HG02884 (cell line): Measurements from ENCODE around the gene NANOG.
"Not testable (repeated sequence)": the region's sequence is repeated elsewhere in the genome, so short reads cannot be mapped to it uniquely, and the experiment has no call there.

Experiments used
- ATAC-seq: cut with Tn5 transposase; IDR thresholded peaks from one replicate; pipeline ENCODE4 v1.9.1; 2021; ENCODE audit warnings: mild to moderate bottlenecking, moderate library complexity; ENCODE audit not compliant: unreplicated experiment

The NANOG gene

DNA sequence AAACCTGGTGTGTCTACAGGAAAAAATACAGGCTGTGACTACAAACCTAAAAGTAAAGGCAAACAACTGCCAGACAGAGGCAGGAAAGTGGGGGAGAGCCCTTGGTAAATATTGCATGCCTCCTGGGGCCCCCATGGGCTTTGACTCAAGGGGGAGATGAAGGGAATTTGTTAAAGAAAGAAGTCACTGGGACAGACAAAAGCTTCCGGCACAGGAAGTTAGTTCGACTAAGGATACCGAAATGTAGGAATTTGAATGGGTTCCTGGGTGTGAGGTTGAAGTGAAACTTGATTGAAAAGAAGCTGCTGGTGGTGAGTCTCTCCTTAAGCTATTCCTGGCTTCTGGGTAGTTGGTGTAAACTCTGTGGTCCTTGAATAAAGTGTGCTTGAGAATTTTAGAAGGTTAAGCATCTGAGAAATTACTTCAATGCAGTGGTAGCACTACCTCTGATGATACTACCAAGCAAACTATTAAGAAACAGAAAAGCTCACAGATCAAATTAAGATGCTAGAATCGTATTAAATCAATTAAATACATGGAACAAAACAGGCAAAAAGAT lies 9.6 kb downstream of the NANOG start:
- ATAC-seq = not testable (repeated sequence)

DNA sequence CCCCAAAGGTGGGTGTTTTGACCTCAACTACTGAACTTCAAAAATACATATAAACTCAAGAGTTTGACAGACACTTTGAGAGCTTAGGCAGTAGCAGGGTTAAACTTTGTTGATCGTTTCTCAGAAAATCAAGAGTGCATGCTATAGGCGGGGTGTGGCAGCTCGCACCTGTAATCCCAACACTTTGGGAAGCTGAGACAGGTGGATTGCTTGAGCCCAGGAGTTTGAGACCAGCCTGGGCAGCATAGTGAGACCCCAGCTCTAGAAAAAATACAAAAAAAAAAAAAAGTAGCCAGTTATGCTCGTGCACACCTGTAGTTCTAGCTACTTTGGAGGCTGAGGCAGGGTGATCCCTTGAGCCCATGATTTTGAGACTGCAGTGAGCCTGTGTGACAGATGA lies 12.3 kb downstream of the NANOG start:
- no peak for ATAC-seq

DNA sequence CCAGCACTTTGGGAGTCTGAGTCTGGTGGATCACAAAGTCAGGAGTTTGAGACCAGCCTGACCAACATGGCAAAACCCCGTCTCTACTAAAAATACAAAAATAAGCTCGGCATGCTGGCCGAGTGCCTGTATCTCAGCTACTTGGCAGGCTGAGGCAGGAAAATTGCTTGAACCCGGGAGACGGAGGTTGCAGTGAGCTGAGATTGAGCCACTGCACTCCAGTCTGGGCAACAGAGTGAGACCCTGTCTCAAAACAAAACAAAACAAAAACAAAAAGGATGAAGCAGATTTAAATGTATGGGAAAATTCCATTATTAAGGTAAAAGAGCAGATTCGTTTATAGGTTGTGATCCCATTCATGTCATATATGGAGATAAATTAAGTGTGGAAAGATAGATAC lies 17.1 kb downstream of the NANOG start:
- ATAC-seq = not testable (repeated sequence)

DNA sequence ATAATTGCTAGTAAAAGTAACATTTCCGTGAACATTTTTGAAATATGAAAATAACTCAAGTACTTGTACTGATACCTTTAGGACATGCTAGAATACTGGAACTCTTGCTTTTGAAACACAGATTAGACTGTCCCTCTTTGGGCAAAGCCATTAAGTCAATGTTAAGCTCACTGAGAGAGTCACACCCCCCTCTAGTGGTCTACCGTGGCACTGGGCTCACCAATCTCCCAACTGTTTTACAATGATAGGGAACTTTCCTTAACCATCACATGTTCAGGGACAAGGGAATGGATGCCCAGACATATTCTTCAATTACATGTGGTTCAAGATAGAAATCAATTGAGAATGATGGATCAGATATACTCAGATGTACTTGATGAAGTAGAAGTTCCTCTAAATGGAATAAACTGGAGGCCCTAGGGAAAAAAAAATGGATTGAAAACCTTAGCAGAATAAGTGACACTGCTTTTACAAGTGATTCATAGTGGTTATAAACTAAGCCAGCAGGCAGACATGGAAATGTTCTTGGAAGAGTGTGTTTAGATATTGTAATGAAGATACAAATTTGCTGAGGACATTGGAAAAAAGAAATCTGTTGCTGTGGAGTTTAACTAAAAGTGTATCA lies 17.8 kb downstream of the NANOG start:
- ATAC-seq = no peak

DNA sequence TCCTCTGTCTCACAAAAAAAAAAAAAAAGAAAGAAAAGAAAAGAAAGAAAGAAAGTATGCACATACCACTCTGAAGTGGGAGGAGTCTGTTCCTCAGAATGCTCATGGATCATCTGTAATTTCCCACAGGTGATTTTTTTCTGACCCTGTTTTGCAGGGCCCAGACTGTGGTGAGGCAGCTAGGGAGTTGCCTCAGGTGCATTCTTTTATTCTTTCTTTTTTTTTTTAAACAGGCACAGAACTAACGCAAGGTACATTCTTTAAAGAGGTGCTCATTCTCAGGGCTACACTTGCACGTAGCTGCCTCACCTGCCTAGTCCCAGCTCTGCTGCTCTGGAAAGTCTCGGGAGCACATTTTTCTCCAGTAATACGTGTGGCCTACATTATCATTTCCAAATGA lies 36.6 kb downstream of the NANOG start:
- not testable (repeated sequence) for ATAC-seq

DNA sequence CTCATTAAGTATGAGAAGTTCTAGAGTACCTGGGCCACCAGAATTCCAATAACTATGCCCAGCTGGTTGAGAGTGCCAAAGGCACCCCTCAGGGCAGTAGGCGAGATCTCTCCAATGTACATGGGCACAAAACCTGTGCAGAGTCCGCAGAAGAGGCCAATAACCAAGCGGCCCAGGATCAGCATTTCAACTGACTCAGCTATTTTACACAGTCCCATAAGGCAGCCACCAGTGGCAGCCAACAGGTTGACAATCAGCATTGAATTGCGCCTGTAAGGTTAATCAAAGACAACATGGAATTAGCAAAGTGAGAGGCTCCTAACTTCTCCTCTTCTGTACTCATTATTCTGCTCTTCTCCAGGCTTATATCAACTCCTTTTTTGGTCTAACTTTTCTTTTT lies 40.5 kb downstream of the NANOG start:
- ATAC-seq = not testable (repeated sequence)

DNA sequence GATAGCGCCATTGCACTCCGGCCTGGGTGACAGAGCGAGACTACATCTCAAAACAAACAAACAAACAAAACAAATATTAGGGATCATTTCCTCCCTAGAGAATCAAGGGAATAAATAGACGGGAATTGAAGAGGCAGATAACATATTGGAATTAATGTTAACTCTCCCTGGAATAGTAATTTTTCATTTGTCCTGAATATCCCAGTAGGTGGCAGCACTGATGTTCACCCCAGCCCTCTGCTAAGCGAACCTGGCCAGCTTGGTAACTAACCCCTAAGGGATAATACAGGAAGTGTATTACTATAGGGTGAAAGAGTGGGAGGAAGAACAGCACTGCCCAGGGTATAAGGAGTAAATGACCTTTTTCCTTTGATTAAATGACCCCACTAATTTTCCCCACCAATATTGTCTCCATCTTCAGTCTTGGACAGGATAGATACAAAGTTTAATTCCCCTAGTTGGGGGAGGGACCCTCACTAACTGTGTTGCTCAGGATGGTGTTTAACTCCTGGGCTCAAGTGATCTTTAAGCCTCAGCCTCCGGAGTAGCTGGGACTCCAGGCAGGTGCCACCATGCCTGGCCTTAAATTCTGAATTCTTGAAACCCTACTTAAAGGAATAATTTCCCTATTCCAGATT lies 43.0 kb downstream of the NANOG start:
- no peak for ATAC-seq

DNA sequence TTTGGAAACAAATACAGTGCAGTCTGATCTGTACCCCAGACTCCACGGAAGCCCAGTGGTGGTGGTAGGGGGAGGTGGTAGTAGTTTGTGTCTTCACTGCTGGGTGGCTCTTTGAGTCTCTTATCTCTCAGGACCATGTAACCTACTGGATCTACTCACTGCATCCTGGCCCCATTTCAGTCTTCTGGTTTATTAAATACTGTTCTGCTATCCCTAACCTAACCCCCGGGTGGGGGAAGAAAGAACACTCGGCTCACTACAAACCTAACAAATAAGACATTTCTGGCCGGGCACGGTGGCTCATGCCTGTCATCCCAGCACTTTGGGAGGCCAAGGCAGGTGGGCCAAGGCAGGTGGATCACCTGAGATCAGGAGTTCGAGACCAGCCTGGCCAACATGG lies 44.0 kb downstream of the NANOG start:
- ATAC-seq = not testable (repeated sequence)

DNA sequence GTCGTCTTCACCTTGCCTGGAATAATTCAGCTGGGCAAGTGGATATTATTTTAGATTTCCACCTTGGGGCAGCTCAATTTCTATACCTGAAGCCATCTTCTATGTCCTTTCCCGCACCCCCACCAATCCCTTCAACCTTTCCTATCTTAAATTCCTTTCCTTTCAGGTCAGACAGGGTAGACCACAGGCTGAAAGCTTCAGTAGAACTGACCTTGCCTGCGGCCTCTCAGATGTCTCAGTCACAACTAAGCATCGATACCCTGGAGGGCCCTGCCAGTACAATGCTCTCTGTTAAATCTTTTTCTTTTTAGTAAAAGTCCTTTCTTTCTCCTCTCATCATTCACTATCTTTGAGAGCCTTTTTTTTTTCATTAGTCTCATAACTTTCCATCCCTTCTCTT lies 44.6 kb downstream of the NANOG start:
- ATAC-seq = no peak

DNA sequence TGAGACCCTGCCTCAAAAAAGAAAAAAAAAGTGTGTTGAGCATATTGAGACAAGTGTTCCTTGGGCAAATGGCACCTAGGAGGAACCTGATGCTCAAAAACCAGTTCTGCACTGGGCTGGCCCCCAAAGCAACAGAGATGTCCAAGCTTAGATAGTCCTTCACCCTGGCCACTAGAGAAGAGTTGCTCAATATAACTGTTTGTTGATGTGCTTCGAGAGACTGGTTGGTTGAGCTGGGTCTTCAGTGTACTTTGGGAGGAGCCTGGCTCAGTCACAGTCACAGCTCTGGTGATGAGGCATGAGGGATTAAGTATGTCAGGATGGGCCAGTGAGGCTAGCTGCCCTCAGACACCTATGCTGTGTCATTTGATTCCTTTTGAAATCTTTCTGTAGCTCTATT lies 45.5 kb downstream of the NANOG start:
- ATAC-seq = no peak

DNA sequence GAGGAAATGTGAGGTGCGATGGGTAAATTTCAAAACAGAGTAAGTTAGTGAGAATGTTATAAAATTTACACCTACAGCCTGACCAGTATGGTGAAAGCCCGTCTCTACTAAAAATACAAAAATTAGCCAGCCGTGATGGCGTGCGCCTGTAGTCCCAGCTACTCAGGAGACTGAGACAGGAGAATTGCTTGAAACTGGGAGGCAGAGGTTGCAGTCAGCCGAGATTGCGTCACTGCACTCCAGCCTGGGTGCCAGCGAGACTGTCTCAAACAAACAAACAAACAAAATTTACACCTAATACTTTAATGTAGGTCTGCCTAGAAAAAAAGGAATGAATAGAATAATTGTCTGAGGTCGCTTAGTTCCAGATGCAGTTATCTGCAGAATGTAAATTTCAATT lies 45.9 kb downstream of the NANOG start:
- no peak for ATAC-seq

DNA sequence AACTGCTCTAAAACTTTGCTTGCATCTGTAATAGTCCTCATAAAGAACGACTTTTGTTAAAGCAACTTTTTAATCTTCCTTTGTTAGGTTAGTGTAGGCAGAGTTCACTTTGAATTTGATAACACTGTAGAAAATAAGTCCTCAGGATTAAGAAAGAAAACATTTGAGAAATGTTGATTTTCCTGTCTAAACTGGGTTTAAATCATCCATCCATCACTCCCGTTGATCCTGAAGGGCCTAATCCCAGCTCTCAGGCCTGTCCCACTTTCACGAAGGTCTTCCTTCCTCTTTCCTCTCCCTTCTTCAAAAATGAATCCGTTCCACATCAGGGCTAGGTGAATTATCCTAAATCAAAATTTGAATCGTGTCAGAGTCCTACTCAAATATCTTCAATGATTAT lies 46.6 kb downstream of the NANOG start:
- no peak for ATAC-seq

DNA sequence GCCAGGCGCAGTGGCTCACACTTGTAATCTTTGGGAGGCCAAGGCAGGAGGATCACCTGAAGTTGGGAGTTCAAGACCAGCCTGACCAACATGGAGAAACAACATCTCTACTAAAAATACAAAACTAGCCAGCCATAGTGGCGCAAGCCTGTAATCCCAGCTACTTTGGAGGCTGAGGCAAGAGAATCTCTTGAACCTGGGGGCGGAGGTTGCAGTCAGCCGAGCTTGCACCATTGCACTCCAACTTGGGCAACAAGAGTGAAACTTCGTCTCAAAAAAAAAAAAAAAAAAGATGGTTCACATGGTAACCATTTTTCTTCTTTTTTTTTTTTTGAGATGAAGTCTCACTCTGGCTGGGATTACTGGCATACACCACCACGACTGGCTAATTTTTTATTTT lies 48.2 kb downstream of the NANOG start:
- no peak for ATAC-seq

DNA sequence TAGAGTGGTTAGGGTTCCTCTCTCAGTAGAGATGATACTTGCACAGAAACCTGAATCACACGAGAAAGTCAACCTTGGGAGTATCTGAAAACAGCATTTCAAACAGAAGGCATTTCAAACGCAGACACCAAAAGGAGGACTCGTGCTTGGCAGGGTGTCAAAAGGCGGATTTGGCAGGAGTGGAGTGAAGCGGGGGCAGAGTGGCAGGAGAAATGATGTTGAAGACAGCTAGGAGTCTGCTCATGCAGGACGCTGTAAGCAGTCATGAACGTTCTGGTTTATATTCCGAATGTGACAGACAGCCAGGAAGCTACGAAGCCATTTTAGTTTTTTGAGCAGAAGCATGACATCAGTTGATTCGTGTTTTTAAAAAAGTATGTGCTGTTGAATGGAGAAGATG lies 50.0 kb downstream of the NANOG start:
- not testable (repeated sequence) for ATAC-seq

DNA sequence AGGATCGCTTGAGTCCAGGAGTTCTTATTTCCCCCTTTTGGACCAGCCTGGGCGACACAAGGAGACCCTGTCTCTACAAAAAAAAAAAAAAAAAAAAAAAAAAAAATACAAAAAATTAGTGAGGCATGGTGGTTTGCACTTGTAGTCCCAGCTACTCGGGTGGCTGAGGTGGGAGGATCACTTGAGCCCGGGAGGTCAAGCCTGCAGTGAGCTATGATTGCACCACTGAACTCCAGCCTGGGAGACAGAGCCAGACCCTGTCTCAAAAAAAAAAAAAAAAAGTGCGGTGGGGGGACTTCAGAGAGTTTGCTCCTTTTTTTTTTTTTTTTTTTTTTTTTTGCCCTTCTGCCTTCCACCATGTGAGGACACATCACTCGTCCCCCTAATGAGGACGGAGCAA lies 50.6 kb downstream of the NANOG start:
- ATAC-seq = not testable (repeated sequence)

DNA sequence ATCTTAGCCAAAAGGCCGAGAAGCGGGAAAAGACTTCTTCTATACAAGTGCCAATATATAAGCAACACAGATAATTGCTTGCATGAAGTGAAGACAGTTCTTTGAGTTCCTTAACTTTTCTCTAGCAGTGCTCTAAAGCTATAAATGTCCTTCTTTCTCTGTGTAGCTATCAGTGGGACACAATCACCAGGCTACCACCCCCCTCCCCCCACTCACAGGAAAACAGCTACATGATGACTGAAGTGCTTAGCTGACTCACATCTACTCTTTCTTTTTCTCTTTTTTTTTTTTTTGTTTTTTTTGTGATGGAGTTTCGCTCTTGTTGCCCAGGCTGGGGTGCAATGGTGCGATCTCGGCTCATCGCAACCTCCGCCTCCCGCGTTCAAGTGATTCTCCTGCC lies 53.2 kb downstream of the NANOG start:
- ATAC-seq = not testable (repeated sequence)

DNA sequence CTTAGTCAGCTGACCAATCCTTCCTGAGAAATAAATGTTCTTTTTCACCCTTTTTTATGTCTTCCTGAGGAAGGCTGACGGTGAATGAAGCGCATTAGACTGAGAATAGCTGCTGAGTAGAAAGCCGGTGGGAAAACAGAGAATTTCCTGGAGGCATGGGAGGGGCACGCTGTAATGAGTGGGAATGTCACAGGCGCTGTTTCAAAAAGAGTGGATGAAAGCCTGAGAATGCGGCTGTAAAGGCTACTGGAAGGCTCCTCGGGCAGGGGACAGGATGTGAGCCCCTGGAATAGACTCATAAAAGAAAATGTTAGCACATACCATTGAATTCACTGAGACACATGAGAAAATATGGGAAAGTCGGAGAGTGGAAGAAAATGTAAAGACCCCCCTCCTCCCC lies 53.9 kb downstream of the NANOG start:
- not testable (repeated sequence) for ATAC-seq

DNA sequence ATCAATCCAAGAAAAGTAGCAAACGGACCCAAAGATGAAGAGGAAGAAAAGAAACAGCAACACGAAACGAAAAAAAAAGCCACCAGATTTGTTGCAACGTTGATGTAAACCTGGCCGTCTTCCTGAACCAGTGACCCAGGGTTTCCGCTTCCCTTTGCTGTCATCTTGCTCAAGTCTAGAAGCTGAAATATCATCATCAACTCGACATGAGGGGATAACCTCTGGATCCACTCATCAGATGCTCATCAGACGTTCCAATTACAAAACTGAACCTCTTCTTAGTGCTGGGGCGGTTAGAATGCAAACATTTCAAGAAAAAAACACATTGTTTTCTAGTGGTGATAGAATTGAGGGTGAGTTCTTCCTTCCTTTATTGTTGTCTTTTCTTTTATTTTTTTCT lies 54.4 kb downstream of the NANOG start:
- not testable (repeated sequence) for ATAC-seq

DNA sequence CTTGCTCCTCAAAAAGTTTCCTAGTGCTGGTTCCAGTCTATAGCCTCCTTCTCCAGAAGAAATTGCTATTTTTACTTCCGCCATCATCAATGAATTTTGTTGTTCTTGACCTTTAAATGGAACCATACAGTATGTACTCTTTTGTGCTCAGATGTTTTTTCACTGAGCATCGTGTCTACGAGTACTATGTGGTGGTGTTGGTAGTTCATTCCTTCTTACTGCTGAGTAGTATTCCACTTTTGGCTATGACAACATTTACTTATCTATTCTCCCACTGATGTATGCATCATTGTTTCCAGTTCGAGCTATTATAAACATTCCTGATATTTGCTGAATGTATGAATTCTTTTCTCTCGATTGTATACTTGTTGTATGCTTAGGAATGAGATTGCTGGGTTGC lies 54.9 kb downstream of the NANOG start:
- ATAC-seq = no peak

DNA sequence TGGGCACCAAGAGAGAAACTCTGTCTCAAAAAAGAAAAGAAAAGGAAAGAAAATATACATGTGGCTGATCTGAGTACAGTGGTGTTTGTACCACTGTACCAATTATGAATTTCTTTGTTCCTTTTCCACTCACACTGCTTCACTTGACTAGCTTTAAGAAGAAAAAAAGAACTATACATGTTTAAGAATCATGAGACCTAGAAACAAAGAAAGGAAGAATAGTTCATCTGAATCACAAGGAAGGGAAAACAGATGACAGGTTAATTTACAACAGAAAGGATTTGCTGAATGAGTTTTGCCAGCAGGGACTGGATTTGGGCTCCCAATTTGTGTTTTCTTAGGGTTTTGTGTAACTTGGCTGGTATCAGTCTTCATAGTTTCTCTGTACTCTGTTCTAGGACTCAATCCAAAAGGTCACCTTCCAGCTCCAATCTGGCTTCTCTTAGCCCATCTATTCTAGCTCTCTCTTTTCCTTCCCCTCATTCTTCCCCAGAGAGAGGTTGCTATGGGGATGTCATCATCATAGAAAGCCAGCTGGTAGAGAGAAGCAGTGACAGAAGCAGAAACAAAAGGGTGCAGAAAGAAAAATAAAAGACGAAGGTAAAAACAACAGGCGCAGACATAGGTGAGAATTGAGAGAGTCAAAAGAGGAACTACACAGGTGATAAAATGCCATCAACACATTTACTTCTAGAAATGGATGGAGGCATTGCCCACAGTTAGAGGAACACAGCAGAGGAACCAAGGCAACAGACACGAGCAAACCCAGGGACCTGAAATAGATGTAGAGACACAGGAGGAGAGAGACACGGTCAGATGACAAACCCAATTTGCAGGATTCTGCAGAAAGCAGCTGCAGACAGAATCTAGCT lies 58.3 kb downstream of the NANOG start:
- not testable (repeated sequence) for ATAC-seq

DNA sequence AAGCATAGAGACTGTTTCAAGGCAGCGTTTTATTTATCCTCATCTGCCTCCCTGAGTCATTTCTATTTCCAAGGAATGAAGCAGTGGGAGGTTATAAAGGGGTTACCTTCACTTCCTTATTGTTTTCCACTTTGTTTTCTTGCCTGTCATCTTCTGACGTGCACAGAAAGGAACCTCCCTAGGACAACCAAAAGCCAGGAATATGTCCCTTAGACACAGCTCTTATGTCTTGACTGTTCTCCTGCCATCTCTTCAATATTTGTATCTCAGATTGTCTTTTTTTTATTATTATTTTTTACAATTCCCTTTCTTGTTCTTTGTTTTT lies 58.9 kb downstream of the NANOG start:
- ATAC-seq = not testable (repeated sequence)
